HFFc6 (cell line): ENCODE data around the gene BGLAP. TPM values are rescaled to one million over a fixed set of nuclear protein-coding genes. Genes with fewer than 3 reads are reported as not detected.

ENCODE experiments used
- DNase-seq: peaks from one replicate; pipeline ENCODE4 v3.0.0-alpha.2; 2018
- H3K27ac Mint-ChIP-seq: 2 replicates; pipeline ENCODE4 v1.8.0; 2020; ENCODE audit warnings: mild to moderate bottlenecking, mixed read lengths
- H3K27me3 Mint-ChIP-seq: 2 replicates; pipeline ENCODE4 v1.8.0; 2021; ENCODE audit warnings: mild to moderate bottlenecking, moderate library complexity, mixed read lengths; ENCODE audit not compliant: insufficient read depth
- H3K36me3 Mint-ChIP-seq: 2 replicates; pipeline ENCODE4 v1.8.0; 2021; ENCODE audit warnings: low read depth, mixed read lengths
- H3K4me1 Mint-ChIP-seq: 2 replicates; pipeline ENCODE4 v1.8.0; 2020; ENCODE audit warnings: low read depth, mixed read lengths
- H3K4me3 Mint-ChIP-seq: 2 replicates; pipeline ENCODE4 v1.8.0; 2020; ENCODE audit warnings: mild to moderate bottlenecking, moderate library complexity, mixed read lengths
- H3K9me3 Mint-ChIP-seq: 2 replicates; pipeline ENCODE4 v1.8.0; 2020; ENCODE audit warnings: mild to moderate bottlenecking, mixed read lengths
- CTCF ChIP-seq: fragments of 200-600 bp; sonication (generic); IDR thresholded peaks from 2 replicates; pipeline ENCODE4 v1.5.0; 2021; ENCODE audit warnings: antibody characterized with exemption, mild to moderate bottlenecking
- total RNA-seq, 6 experiments: library from RNA; stranded (reverse); fragmentation: NEBNext Ultra II Directional; extraction: Animal tissue kit (Norgen Biotek cat#: 25700); gene quantifications; 2 replicates in 1 of 6; 3 replicates in 5 of 6; pipeline ENCODE4 v1.2.3, GENCODE V29; 2021

BGLAP gene
- total RNA-seq, 6 experiments from 2014 or later, result 0.40 to 0.62 TPM; not detected in 4

- H3K9me3 Mint-ChIP-seq, result no peaks in the 10 kb centered on the region
- no peak overlapping the region for H3K4me3 Mint-ChIP-seq
- no peak for DNase-seq
- H3K27me3 Mint-ChIP-seq, result peaks cover 4% of the 10 kb centered on the region
- H3K36me3 Mint-ChIP-seq, result peaks cover 7% of the 10 kb centered on the region
- H3K4me1 Mint-ChIP-seq, result peaks cover 27% of the 10 kb centered on the region
- no peak for TF ChIP-seq CTCF
- peak overlapping the region; percentile 58 for H3K27ac Mint-ChIP-seq
These were observed 24.1 kb upstream of the BGLAP start for GRCh38 chr1:156217871-156218270.

- TF ChIP-seq CTCF, result no peak
- Mint-ChIP-seq H3K27ac (no peak overlapping the region), H3K9me3 (no peaks in the 10 kb centered on the region), H3K36me3 (no peaks in the 10 kb centered on the region; the same call in 1 of the 2 replicates), H3K27me3 (no peaks in the 10 kb centered on the region; the same call in 1 of the 2 replicates), H3K4me1 (peaks cover 29% of the 10 kb centered on the region), H3K4me3 (no peak overlapping the region)
- DNase-seq, result no peak
These were observed 21.8 kb upstream of the BGLAP start for GRCh38 chr1:156220226-156220625.

GRCh38 chr1:156221986-156222692 is 19.8 kb upstream of the BGLAP start:
- Mint-ChIP-seq H3K27ac (no peak overlapping the region), H3K27me3 (no peaks in the 10 kb centered on the region; the same call in 1 of the 2 replicates), H3K9me3 (no peaks in the 10 kb centered on the region), H3K4me3 (no peak overlapping the region), H3K4me1 (peaks cover 33% of the 10 kb centered on the region), H3K36me3 (no peaks in the 10 kb centered on the region)
- DNase-seq, result no peak
- no peak for TF ChIP-seq CTCF

GRCh38 chr1:156225677-156226014 is 16.3 kb upstream of the BGLAP start:
- H3K36me3 Mint-ChIP-seq, result peaks cover 11% of the 10 kb centered on the region; the same call in 1 of the 2 replicates
- H3K9me3 Mint-ChIP-seq, result no peaks in the 10 kb centered on the region
- DNase-seq, result no peak
- no peak overlapping the region for H3K4me3 Mint-ChIP-seq
- peaks cover 22% of the 10 kb centered on the region for H3K4me1 Mint-ChIP-seq
- no peaks in the 10 kb centered on the region; the same call in 1 of the 2 replicates for H3K27me3 Mint-ChIP-seq
- peak overlapping the region; percentile 0; the same call in 1 of the 2 replicates for H3K27ac Mint-ChIP-seq
- TF ChIP-seq CTCF, result peak; percentile 39

- H3K36me3 Mint-ChIP-seq, result peaks cover 11% of the 10 kb centered on the region; the same call in 1 of the 2 replicates
- peaks cover 22% of the 10 kb centered on the region for H3K4me1 Mint-ChIP-seq
- no peak for TF ChIP-seq CTCF
- no peak overlapping the region for H3K4me3 Mint-ChIP-seq
- DNase-seq, result no peak
- H3K27me3 Mint-ChIP-seq, result no peaks in the 10 kb centered on the region; the same call in 1 of the 2 replicates
- H3K9me3 Mint-ChIP-seq, result no peaks in the 10 kb centered on the region
- no peak overlapping the region for H3K27ac Mint-ChIP-seq
These were observed 15.9 kb upstream of the BGLAP start for GRCh38 chr1:156226116-156226538.
